Stimulated activated CD4-positive, alpha-beta T cell treated with anti-CD3 and anti-CD28 coated beads, Interleukin-12 subunit alpha, Interleukin-12 subunit beta, amount 100 ng/mL, for 24 hours (primary cell): Measurements from ENCODE around the gene PGS1.

Source experiments
- DNase-seq, 2 experiments: peaks; one replicate each; pipeline ENCODE4 v3.0.0-alpha.2; 2020; ENCODE audit warnings: low read depth in 2 of 2

Gene PGS1

GRCh38 chr17:78364436-78365281 lies 13.8 kb upstream of the PGS1 start:
- no peak for DNase-seq

GRCh38 chr17:78365561-78366108 lies 12.8 kb upstream of the PGS1 start:
- DNase-seq, result no peak

- no peak for DNase-seq
Measured at GRCh38 chr17:78366109-78366848, 12.2 kb upstream of the PGS1 start.

- DNase-seq, result no peak
Measured at GRCh38 chr17:78367193-78367592, 11.3 kb upstream of the PGS1 start.

- DNase-seq, result no peak
Measured at GRCh38 chr17:78368348-78368747, 10.1 kb upstream of the PGS1 start.

- DNase-seq, result no peak
Measured at GRCh38 chr17:78368854-78369495, 9.5 kb upstream of the PGS1 start.

GRCh38 chr17:78369791-78370381 lies 8.6 kb upstream of the PGS1 start:
- DNase-seq, result no peak

- DNase-seq, result no peak
Measured at GRCh38 chr17:78371056-78371455, 7.4 kb upstream of the PGS1 start.

- DNase-seq, result no peak
Measured at GRCh38 chr17:78372841-78373240, 5.6 kb upstream of the PGS1 start.

- no peak for DNase-seq
Measured at GRCh38 chr17:78374189-78374588, 4.3 kb upstream of the PGS1 start.

GRCh38 chr17:78374631-78375274 lies 3.7 kb upstream of the PGS1 start:
- DNase-seq, result no peak

- no peak for DNase-seq
Measured at GRCh38 chr17:78375401-78376151, 2.9 kb upstream of the PGS1 start.

- DNase-seq, result no peak
Measured at GRCh38 chr17:78376161-78376560, 2.3 kb upstream of the PGS1 start.

GRCh38 chr17:78377858-78378224 lies 608 bp upstream of the PGS1 start:
- no peak for DNase-seq

GRCh38 chr17:78379131-78379491 lies 662 bp downstream of the PGS1 start:
- no peak for DNase-seq

GRCh38 chr17:78380370-78380769 lies 1.9 kb downstream of the PGS1 start:
- no peak for DNase-seq

GRCh38 chr17:78381601-78382232 lies 3.3 kb downstream of the PGS1 start:
- DNase-seq, result peak in 1 of 2 experiments; percentile 45

- DNase-seq, result peak; percentile 37 to 57
Measured at GRCh38 chr17:78383725-78384471, 5.4 kb downstream of the PGS1 start.

GRCh38 chr17:78384479-78385175 lies 6.2 kb downstream of the PGS1 start:
- peak in 1 of 2 experiments; percentile 20 for DNase-seq
